Glomerular endothelial cell (primary cell): ENCODE measurements around the gene TCTN1. TPM values are rescaled to one million over a fixed set of nuclear protein-coding genes. Genes with fewer than 3 reads are reported as not detected.
"Not testable (repeated sequence)": the region's sequence is repeated elsewhere in the genome, so short reads cannot be mapped to it uniquely, and the experiment has no call there.

ENCODE experiments used
- DNase-seq: peaks from one replicate; pipeline ENCODE4 v3.0.0-alpha.2; 2011; ENCODE audit warnings: low read depth, low spot score; ENCODE audit errors: extremely low read depth
- total RNA-seq: library from RNA; depleted of rRNA; stranded (reverse); fragments of >200 nt; gene quantifications from 2 replicates; pipeline ENCODE4 v1.2.3, GENCODE V29; 2015

TCTN1 gene
- 34.6 and 42.7 TPM in 2 replicates for total RNA-seq

- peak; percentile 51 for DNase-seq
Observed at GRCh38 chr12:110613771-110614684, at the start of gene TCTN1. Gene TCTN1 (plus strand): TSS chr12:110614129. CDS start chr12:110614183, 54 bp downstream.

DNA sequence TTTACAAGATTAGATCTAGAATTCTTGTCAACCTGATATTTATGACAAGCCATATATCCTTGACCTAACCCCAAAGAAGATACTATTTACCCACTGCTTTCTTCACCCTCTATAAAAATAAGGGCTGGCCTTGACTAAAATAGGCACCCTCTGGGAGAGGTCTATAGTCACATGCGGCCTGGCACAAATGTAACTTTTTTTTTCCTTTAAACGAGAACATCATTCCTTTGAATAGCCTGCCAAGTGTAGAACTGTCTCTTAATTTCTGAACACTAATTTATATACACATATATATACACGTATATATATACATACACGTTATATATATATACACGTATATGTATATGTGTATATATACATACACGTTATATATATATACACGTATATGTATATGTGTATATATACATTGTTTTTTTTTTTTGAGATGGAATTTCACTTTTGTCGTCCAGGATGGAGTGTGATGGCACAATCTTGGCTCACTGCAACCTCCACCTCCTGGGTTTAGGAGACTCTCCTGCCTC, 49.4 kb upstream of the TCTN1 start:
- no peak for DNase-seq

DNA sequence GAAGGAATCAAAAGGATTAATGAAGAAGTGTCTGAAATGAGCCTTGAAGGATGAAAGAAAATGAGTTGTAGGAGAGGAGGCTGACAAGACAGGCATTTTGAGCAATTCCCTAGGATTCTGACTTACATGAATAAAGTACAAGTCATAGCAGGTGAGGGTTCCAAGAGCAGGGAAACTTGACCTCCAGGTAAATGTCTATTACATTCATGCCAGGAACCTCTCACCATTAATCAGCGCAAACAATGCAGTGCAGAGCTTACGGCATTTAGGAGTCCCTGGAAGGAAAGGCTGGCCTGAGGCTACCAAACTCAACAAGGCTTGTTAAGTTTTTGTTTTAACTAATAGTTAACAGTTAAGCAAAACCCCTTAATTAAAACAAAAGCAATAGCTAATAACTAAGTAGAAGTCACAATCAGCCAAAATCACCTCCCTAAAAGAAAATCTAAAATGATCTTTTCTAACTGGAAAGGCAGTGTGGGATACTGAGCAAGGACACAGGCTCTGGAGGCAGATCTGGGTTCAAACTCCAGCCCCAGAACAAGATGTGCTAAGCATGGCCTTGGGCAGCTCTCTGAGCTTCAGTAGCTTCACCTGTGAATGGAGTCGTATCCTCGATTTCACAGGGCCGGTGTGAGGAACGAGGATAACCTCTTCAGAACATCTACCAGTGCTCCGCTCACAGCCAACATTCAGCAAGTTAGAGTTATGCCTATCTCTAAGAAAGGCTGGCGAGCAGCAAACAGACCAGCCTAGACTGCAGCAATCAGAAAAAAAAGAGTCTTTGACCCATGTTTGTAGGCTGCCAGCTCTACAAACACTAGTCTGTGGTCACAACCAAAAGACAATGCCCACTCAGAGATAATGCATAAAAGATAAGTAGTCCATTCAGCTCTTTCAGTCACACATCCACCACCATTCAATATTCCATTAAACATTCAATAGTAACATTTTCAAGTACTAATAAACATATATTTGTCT, 47.7 kb upstream of the TCTN1 start:
- no peak for DNase-seq

- DNase-seq = no peak
Observed at GRCh38 chr12:110566993-110567392, 46.9 kb upstream of the TCTN1 start.

- no peak for DNase-seq
Observed at GRCh38 chr12:110568752-110569151, 45.2 kb upstream of the TCTN1 start.

DNA sequence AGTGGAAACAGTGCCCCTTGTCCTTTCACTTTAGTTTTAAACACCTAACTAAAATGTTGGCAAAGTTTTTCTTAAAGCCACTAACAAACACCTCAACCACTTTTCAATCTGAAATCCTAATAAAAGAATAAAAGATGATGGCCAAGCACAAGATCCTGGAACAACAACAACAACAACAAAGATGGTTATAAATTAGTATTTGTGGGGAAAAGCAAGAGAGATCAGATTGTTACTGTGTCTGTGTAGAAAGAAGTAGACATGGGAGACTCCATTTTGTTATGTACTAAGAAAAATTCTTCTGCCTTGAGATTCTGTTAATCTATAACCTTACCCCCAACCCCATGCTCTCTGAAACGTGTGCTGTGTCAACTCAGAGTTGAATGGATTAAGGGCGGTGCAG, 44.1 kb upstream of the TCTN1 start:
- DNase-seq = not testable (repeated sequence)

- DNase-seq = not testable (repeated sequence)
Observed at GRCh38 chr12:110570798-110571197, 43.1 kb upstream of the TCTN1 start.

DNA sequence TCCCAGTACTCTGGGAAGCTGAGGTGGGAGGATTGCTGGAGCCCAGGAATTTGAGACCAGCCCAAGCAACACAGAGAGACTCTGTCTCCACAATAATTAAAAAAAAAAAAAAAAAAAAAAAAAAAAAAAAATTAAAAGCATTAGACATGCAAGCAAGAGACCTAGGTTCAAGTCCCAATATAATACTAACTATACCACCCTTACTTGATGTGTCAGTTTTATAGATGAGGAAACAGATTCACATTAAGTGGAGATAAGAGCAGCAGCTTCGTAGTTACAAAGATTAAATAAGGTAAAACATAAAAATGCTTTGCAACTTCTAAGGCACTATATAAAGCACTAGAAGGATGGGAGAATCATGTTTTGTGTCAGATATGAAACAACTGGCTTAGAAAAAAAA, 39.9 kb upstream of the TCTN1 start:
- no peak for DNase-seq

- not testable (repeated sequence) for DNase-seq
Observed at GRCh38 chr12:110574717-110575230, 39.2 kb upstream of the TCTN1 start.

GRCh38 chr12:110575326-110575725, 38.6 kb upstream of the TCTN1 start:
- DNase-seq = no peak

DNA sequence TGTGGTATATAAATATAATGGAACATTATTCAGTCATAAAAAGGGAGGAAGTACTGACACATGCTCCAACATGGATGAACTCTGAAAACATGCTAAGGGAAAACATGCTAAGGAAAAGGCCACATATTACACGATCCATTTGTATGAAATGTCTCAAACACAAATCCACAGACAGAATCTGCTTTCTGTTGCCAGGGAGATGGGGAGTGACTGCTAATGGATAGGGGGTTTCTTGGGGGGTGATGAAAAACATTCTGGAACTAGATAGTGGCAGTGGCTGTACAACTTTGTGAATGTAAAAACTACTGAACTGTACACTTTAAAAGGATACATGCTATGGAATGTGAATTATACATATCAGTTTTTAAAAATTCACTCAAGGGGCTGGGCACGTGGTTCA, 37.4 kb upstream of the TCTN1 start:
- DNase-seq = no peak

GRCh38 chr12:110577864-110578693, 35.9 kb upstream of the TCTN1 start:
- DNase-seq = no peak

DNA sequence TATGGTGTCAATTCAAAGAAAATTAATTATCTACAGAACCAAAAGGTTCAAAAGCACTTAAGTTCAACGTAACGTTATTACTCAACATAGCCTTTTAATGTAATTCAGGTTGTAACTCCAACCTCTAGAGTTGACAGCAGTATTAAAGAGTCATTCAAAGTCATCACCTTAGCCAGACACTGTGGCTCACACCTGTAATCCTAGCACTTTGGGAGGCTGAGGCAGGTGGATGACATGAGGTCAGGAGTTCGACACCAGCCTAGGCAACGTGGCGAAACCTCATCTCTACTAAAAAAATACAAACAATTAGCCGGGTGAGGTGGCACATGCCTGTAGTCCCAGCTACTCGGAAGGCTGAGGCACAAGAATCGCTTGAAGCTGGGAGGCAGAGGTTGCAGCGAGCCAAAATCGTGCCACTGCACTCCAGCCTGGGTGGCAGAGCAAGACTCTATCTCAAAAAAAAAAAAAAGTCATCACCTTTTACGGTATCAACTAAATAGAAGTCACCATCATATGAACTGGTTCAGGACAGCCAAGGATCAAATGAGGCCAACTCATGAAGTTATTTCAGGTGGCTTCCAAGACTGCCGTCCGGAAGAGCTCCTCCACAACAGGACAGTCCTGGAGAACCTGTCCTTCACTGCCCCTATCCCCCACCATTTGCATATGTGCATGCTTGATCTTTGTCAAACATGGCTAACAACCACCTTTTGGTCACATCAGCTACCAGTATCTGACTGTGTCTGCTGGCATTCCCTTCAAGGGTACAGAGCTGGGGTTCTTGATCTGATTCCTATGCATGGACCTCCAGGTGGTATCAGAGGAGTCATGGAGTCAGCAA, 35.0 kb upstream of the TCTN1 start:
- DNase-seq = no peak

DNA sequence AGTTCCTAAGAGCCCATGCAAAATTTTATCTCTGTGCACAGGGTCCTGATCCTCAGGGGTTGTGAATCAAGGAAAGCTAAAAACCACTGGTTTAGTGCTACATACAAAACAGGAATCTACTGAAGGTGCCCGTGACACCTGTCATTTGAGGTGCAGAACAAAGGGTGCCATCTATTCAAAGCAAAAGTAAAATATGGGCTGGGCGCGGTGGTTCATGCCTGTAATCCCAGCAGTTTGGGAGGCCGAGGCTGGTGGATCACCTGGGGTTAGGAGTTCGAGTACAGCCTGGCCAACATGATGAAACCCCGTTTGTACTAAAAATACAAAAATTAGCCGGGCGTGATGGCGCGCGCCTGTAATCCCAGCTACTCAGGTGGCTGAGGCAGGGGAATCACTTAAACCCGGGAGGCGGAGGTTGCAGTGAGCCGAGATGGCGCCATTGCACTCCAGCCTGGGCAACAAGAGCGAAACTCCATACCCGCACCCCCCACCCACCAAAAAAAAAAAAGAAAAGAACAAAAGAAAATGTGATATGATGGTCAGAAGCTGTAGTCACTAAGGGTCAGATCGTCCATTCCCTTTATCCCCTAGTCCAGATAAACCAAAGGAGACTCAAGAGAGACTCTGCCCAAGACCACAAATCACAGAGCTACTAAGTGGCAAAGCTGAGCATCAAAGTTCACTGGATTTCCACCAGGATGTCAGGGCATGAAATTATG, 34.2 kb upstream of the TCTN1 start:
- DNase-seq = no peak

- DNase-seq = no peak
Observed at GRCh38 chr12:110581931-110582275, 32.0 kb upstream of the TCTN1 start.

DNA sequence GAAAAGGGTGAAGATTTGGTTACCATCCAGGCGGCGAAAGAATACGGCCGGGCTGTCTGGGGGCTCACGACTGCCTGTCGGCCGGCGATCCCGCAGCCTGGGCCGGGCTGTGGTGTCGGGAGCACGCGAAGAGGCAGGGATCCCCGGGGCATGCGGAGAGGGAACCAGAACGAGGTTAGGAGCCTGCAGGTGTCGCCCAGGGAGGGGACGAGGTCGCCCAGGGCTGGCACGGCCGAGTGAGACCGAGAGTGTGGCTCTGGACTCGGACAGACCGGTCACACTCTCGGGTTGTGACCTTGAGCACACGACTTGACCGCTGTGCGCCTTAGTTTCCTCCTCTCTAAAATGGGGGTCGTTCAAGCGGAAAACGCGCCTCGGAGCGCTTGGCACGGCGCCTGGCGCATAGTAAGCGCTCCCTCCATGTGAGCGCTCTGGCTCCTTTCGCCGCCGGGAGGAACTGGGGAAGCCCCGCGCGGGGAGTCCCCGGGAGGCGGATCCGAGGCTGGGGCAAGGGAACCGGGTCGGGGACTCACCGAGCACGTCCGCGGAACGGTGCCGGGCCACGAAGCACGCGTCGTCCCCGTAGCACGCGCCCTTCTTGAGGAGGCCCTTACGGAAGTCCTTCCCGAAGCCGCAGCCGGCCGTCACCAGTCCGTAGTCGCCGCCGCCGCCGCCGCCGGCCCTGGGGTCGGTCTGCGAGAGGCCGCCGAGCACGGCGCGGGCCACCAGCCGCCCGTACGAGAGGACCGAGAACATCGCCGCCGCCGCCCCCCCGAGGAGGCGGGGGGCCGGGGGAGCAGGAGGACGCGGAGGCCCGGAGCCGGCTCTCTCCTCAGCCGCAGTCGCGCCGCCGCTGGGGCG, 31.4 kb upstream of the TCTN1 start:
- DNase-seq = no peak
